Hematopoietic multipotent progenitor cell treated with erythropoietin and hydrocortisone succinate and interleukin-3 and kit ligand, for 4 days (in vitro differentiated cells): Measurements from ENCODE around the gene LIPI.
A peak's percentile ranks its signal among the peaks of the same experiment; 100 is the strongest.
"Not testable (repeated sequence)": the region's sequence is repeated elsewhere in the genome, so short reads cannot be mapped to it uniquely, and the experiment has no call there.

ENCODE experiments used
- DNase-seq: peaks from one replicate; pipeline ENCODE4 v3.0.0-alpha.2; 2015

The LIPI gene

DNA sequence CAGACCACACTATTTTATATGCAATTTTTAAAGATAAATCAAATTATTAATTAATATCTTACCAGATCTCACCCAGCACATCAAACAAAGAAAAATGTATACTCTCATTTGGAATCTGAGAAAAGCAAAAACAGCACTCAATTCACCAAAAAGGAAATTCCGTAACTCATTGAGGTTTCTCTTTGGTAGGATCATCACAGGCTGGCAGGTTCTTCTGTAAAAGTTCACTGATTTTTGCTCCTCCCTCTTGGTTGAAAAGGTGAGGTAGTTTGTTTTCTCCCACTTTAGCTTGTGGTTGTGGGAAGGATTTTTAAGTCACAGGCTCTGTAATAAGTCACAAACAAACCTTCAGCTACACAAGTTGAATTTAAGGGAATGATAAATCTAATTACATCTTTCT is at the start of gene LIPI:
TSS of gene LIPI (minus strand) at position 218 of the 400 bp plus-strand sequence. CDS start at position 108, 110 bp downstream.
- no peak for DNase-seq

DNA sequence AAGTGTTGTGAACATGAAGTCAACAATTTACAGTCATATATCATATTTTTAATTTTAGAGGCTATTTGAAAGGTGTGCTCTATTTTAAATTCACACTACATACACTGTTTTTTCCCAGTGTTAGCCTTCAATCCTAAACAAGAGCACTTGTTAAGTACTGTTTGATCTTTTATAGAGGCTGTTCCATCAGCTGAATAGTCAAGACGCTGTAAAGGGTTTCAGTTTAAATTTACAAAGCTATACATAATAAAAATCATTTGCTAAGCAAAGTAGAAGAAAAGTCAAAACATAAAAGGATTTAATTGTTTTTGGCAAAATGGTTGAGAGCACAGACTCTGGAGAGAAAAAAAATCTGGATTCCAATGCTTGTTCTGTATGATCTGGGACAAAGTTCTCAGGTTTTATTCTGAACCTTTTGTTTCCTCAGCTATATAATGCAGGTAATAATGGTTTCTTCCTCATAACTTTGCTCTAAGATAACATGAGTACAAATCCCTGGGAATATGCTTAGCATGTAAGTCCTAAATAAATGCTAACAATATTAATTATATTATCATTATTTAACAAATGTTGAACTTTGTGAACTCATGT is 49.5 kb upstream of the LIPI start:
- DNase-seq: no peak

DNA sequence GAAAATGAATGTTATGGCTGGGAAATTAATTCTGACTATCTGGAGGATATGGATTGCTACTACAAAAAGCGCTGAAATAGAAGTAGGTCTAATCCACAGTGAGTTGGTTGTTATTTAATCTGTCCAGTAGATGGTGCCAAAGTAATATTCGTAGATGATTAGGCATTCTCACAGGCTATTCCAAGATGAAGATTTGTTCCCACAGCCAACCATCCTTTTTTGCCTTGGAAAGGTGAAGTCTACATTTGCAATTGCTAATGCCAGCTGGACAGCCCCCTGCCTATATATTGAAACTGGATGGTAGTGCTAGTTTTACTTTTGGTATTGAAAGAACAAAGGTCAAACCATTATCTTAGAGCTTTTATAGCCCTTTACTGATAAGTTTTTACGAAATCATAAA is 49.0 kb upstream of the LIPI start:
- peak; percentile 74 for DNase-seq

DNA sequence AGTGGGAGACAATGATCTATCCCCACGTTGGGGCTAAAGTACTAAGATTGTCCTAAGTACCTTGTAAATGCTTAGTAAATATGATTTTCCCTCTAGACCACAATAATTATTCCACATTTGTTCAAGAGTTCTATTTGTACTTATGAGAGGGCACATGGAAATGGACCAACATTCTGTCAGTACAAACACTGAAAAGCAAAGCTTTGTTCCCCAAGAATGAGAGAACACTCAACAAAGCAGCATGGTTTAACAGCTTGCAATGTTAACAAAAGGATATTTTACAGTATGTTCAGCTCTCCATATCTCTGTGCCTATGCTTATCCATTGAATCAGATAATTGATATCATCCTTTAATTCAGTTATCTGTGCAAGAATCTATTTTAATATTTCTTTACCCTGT is 40.6 kb upstream of the LIPI start:
- no peak for DNase-seq

DNA sequence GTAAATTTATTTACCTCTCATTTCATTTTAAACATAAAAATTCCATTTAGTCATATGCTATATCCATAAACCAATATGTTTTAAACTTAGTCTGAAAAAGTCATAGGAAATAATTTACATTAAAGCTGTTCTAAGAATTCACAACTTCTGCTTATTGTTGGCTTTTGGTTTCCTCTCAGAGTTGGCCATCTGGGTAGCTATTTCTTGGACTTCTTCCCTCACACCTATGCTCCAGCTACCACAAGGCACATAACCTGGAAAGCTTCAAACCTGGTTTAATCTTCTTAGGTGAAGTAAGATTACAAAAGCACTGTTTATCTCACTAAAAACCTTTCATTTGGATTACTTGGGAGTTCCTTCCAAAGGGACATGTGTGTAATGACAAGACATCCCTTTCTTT is 35.0 kb upstream of the LIPI start:
- DNase-seq: peak; percentile 44

DNA sequence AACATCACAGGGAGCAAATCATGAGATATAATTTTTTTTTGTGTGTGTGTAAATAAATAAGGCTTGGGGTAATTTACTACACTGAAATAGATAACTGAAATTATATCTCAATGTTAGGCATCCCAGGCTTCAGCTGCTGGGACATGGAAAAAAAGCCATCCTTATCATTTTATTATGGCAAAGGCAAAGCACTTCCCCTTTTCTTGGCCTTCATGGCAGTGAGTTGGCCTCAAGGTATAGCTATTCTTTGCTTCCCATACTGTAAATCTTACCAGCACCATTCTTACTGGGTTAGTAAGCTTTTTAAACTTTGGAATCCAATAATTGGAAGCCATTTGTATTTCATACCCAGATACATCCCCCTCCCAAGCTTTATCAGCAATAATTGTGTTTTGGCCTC is 34.2 kb upstream of the LIPI start:
- DNase-seq: peak; percentile 23

DNA sequence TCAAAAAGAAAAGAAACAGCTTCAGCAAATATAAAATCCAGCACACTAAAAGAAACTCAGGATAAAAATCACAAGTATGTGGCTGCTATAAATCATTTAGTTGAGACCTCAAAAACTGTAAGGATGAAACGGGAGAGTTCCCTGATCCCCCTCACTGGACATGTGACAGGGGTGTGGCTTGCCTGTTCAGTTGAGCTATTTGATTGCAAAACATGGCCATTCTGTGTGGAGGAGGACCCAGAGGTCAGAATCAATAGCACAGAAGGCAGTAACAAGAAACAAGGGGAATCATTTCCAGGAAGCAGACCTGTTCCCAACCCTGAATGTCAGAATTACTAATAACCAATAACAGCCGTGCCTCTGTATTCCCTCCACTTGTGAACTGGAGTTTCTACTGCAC is 33.1 kb upstream of the LIPI start:
- no peak for DNase-seq

DNA sequence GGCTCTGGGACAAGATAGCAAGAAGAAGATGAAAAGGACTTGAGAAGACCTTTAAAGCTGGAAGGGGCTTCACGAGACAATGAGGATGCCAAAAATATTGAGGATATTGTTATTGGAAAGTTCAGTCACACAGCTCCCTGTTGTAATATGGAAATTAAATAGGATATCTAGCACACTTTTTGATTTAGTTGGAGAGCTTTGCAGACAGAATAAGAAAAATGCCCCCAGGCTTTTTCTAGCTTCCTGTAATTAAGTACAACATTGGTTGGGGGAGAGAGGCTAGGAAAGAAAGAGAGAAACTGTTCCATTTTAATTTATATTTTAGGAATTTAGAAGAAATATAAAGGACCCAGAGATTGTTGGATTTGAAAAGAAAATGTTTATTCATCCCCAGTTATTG is 32.7 kb upstream of the LIPI start:
- DNase-seq: no peak

DNA sequence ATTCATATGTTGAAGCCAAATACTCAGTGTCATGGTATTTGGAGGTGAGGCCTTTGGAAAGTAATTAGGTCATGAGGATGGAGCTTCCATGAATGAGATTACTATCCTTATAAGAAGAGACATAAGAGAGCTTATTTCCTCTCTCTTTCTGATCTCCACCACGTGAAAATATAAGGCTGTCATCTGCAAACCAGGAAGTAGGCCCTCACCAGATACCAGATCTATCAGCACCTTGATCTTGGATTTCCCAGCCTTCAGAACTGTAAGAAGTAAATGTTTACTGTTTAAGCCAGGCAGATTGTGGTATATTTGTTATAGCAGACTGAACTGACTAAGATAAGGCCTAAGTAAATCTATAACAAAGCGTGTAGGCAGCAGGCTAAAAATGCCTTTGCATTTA is 30.5 kb upstream of the LIPI start:
- DNase-seq: peak; percentile 55

DNA sequence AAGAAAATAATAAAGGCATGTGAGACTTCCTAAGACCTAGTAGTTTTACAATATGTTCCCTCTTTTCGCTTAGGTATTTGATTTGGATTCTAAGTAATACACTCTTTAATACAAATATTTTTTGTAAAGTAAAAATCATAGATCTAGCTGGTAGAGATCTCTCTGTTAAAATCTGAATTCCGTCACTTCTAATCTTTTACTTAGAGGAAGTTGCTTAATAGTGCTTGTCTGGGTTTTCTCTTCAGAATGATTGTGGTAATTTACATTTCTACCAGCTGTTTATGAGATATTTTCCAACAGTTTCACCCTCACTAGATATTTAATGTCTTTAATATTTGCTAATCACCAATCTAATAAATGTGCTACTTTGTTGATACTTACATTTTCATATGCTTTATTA is 28.5 kb upstream of the LIPI start:
- DNase-seq: peak; percentile 55

DNA sequence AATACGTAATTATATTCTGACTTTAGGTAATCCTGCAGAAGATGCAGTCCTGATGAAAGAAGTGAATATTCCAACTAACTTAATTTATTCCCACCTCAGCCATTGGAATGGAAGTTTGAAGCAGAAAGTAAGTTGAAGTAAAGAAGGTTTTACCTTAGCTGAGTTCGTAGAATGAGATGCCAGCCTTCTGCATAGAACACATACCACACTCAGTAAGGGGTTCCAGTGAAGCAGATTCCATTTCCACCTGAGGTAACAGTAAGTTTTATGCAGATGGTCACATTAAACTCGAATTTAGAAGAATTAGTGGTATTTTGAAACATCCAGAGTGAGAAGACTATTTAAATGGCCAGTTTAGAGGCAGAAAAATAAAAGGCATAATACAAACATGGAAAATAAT is 25.4 kb upstream of the LIPI start:
- no peak for DNase-seq

DNA sequence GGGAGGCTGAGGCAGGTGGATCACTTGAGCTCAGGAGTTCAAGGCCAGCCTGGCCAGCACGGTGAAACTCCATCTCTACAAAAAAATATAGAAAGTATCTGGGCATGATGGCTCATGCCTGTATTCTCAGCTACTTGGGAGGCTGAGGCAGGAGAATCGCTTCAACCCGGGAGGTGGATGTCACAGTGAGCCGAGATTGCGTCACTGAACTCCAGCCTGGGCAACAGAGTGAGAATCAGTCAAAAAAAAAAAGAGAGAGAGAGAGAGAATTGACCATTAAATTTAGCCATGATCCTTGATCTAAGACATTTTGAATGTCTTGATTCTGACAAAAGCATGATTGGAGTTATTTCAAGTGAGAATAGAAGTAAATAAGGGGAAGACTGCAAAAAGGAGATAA is 24.3 kb upstream of the LIPI start:
- DNase-seq: no peak

DNA sequence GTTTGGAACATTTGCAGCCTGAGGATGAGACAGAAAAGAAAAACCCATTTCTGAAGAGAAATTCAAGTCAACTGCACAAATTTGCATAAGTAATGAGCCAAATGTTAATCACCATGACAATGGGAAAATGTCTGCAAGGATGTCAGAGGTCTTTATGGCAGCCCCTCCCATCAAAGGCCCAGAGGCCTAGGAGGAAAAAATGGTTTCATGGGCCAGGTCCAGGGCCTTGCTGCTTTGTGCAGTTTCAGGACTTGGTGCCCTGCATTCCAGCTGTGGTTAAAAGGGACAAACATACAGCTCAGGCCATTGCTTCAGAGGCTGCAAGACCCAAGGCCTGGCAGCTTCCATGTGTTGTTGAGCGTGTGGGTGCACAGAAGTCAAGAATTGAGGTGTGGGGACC is 18.6 kb upstream of the LIPI start:
- no peak for DNase-seq

DNA sequence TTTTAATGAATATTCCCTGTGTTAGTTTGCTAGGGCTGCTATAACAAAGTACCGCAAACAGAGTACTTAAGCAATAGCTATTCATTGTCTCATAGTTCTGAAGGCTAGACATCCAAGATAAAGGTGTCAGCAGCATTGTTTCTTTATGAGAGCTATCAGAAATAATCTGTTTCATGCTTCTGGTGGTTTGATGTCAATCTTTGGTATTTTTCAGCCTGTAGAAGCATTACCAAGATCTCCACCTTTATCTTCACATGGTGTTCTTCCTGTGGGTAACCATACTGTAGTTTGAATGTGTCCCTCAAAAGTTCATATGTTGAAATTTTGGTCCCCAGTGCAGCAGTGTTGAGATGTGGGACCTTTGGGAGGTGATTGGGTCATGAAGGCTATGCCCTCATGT is 12.6 kb upstream of the LIPI start:
- peak; percentile 68 for DNase-seq

DNA sequence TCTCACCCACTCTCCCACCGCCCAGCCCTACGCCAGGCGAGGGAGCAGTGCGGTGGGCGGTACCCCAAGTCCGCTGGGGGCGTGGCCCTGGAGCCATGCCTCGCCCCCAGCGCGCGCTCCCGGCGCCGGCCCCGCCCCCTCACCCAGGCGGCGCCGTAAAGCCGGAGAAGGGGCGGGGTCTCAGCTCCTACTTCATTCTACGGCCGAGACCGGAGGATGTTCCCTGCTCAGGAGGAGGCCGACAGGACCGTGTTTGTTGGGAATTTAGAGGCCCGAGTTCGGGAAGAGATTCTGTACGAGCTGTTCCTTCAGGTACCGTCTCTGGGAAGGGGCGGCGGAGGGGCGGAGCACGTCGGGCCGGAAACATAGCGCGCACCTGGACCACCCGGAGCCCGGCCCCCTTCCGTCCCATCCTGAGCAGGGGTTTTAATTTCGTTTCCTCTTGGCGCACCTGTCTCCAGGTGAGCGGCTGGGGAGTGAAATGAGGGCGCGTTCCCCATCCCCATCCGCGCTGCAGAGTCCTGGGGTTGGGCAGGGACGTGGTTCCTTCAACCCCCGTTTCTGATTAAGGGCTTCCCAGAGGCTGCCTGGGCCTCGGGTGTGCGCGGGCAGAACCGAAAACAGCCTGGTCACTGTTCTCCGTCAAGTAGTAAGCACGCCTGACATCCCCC is 5.4 kb upstream of the LIPI start, which contains the start of gene RBM11:
TSS of gene RBM11 (plus strand) at position 187 of the 671 bp plus-strand sequence. CDS start at position 217, 30 bp downstream.
- peak; percentile 91 for DNase-seq

DNA sequence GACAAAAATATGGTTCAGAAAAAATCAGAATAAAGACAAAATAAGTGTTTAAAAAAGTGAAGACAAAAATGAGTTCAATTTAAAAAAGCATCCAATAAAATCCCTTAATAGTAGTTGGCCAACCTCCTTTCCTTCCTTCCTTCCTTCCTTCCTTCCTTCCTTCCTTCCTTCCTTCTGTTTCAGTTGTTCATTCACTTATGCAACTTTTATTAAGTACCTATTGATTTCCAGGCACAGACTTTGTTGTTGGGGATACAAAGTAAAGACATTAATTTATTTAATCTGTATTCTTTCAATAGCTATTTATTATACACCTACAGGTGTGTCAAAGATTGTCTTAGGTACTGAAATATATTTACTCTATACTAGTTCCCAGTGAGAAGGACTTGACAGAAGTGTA is 2.4 kb upstream of the LIPI start:
- DNase-seq: no peak

DNA sequence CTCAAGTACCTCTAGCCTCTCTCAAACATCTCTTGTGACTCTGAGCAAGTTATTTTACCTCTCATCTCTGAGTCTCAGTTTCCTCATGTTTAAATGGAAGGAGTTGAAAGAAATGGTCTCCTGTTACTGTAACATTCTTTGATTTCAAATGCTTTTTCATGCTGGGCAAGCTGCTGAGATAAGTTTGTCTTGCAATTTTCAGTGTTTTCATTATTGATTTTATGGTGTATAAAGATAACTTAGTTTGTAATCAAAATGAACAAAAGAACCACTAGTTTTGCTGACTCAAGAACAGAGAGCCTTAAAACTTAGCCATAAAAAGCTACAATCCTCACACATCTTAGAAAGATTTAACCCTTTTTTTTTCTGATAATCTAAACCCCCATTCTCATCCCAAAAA is 4.5 kb downstream of the LIPI start:
- DNase-seq: no peak

DNA sequence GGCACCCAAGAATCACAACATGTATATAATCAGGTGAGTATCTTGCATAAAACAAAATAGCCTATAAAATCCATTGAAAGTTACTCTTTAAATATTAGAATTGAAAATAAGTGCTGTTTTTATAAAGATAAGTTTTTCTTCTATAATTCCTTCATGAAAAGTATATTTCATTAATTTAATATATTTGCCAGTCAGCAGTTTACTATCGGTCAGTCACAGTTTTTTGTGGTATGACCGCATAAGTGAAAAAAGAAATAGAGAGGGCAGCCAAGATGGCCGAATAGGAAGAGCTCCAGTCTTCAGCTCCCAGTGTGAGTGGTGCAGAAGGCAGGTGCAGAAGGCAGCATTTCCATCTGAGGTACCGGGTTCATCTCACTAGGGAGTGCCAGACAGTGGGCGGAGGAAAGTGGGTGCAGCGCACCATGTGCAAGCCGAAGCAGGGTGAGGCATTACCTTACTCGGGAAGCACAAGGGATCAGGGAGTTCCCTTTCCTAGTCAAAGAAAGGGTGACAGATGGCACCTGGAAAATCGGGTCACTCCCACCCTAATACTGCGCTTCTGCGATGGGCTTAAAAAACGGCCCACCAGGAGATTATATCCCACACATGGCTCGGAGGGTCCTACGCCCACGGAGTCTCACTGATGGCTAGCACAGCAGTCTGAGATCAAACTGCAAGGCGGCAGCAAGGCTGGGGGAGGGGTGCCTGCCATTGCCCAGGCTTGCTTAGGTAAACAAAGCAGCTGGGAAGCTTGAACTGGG is 44.1 kb downstream of the LIPI start:
- DNase-seq: not testable (repeated sequence)

DNA sequence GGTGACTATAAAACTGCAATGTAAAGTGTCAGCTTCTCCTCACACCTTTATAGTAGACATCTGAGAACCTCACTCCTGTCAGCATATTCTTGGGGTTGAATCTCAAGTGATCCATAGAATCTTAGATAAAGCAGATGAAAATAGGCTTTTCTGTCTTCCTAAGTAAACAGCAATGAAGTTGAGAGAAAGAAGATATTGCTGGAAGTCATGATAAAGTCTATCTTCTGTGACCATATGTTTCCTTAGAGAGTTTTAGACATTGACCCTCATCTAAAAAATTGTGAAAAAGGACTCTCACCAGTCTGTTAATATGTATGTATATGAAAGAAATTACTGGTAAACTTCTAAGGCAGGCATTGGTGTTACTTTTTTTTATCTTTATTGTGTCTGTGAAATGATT is 66.8 kb downstream of the LIPI start:
- no peak for DNase-seq

DNA sequence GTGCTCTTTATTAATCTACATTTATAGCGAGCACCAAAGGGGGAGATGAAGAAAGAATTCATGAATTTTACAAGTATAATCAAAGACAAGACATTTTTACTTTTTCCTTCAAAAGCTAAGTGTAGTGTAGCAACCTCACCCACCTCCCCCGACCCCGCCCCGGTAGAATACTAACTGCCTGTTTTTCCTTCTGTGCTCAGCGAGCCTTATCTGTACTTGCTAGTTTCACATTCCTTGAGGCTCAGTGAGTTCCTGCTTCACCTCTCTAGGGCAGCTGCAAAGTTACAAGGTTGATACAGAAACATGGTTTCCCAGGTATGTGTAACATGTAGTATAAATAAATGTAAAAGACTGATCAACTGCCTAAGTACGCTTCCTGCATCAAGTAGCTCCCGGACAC is 86.5 kb downstream of the LIPI start:
- DNase-seq: no peak

DNA sequence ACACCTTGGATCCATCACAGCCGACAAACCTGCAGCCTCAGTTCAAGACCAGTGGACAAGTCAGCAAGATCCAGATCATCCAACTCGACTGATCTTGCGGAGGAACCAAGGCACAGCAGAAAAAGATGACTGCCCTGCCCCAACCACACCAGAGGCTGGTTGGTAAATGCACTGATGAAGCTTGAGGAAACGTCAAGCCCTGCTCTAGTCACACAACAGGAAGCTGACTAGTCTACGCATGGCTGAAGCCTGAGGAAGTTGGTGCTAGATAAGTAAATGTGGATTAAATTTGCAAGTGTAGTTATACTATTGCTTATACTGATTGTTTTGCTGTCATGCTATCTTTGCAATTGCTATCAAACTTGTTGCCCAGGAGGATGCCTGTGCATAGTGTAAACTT is 89.0 kb downstream of the LIPI start:
- DNase-seq: peak; percentile 13

DNA sequence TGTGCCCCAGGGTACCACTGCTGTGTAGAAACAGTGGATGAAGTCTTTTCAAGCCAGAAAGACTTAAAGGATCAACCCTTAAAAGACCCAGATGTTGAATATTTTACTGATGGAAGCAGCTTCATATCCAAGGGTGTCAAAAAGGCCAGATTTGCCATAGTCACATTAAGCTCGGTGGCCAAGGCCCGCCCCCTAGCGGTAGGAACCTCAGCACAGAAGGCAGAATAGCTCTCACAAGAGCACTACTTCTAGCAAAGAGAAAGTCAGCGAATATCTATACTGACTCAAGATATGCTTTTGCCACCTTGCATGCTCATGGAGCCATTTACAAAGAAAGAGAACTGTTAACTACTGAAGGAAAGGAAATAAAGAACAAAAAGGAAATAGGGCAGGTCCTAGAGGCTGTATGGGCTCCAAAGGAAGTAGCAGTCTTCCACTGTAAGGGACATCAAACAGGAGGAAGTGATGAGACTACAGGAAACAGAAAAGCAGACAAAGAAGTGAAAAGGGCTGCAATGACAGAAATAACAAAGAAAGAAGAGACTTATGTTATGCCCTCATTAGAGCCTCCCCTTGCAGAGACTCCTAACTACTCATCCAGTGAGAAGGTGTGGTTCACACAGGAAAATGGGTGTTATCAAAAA is 90.5 kb downstream of the LIPI start:
- peak; percentile 59 for DNase-seq

DNA sequence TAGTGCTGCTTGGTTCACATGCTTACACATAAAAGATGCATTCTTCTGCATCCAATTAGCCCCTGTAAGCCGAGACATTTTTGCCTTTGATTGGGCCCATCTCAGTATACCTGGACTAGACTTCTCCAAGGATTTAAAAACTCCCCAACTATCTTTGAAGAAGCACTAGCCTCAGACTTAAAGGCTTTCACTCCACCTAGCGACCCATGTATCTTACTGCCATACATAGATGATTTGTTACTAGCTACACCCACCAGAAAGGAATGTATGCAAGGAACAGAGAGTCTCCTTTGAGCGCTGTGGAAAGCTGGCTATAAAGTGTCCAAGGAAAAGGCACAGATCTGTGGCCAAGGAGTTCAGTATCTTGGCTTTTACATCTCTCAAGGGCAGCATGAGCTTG is 91.7 kb downstream of the LIPI start:
- DNase-seq: no peak

DNA sequence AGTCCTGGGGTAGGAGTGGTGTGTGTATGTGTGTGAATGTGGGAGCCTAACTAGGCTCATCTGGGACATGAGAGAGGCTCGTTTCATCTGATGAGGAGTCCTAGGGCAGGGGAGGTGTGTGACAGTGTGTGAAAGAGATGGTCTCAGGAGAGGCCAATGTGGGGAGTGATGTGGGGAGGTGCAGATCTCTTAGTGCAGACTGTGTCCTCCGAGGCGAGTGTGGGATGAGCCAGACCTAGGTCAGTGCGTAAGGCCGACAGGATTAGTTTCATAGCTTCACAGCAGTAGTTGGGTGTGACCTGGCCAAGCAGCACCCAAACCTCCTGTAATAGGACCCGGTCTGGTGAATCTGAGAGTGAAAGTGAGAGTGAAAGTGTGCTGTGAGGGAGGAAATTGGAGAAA is 94.7 kb downstream of the LIPI start:
- DNase-seq: no peak
